Keratinocyte (primary cell): ENCODE measurements around the gene LRRD1. TPM values are rescaled to one million over a fixed set of nuclear protein-coding genes. Genes with fewer than 3 reads are reported as not detected.
"Not testable (repeated sequence)": the region's sequence is repeated elsewhere in the genome, so short reads cannot be mapped to it uniquely, and the experiment has no call there.

ENCODE experiments used
- DNase-seq: peaks from one replicate; pipeline ENCODE4 v3.0.0-alpha.2; 2011; ENCODE audit warnings: low read depth, missing footprints, low spot score
- FAIRE-seq: peaks from 2 replicates; lab custom pipeline; 2011; peaks lifted over from hg19 to GRCh38; lab: Jason Lieb, UNC
- H2AFZ ChIP-seq: 2 replicates; pipeline ENCODE4 v1.6.0; 2012; ENCODE audit warnings: low read length, control low read depth, inconsistent platforms; ENCODE audit not compliant: control insufficient read depth
- H3K27ac ChIP-seq: 2 replicates; pipeline ENCODE4 v1.5.1; 2011; ENCODE audit warnings: low read length; ENCODE audit not compliant: control insufficient read depth, insufficient read depth
- H3K27me3 ChIP-seq: 3 replicates; pipeline ENCODE4 v1.6.0; 2011; ENCODE audit warnings: low read length; ENCODE audit not compliant: control insufficient read depth, insufficient read depth; ENCODE audit errors: extremely low read depth
- H3K36me3 ChIP-seq, 2 experiments: 2 replicates in 1 of 2; 3 replicates in 1 of 2; pipeline ENCODE4 v1.5.1; 2011; ENCODE audit warnings: low read length in 2 of 2, mild to moderate bottlenecking in 1 of 2; ENCODE audit not compliant: control insufficient read depth in 2 of 2, insufficient read depth in 2 of 2; ENCODE audit errors: extremely low read depth in 1 of 2
- H3K4me1 ChIP-seq: 3 replicates; pipeline ENCODE4 v1.5.1; 2011; ENCODE audit warnings: low read length; ENCODE audit not compliant: control insufficient read depth, insufficient read depth; ENCODE audit errors: extremely low read depth
- H3K4me2 ChIP-seq: 3 replicates; pipeline ENCODE4 v1.6.0; 2011; ENCODE audit warnings: low read depth, low read length; ENCODE audit not compliant: control insufficient read depth, insufficient read depth; ENCODE audit errors: extremely low read depth
- H3K4me3 ChIP-seq, 3 experiments: fragments of 200-600 bp in 1 of 3; sonication (generic) in 1 of 3; 2 replicates in 2 of 3; 3 replicates in 1 of 3; pipeline ENCODE4 v1.5.1; 2011 to 2016; ENCODE audit warnings: low read length in 3 of 3, mild to moderate bottlenecking in 3 of 3, control low read depth in 2 of 3, inconsistent platforms in 1 of 3, low read depth in 1 of 3, mixed read lengths in 1 of 3, mixed run types in 1 of 3, moderate library complexity in 1 of 3; ENCODE audit not compliant: control insufficient read depth in 2 of 3, insufficient read depth in 2 of 3; ENCODE audit errors: extremely low read depth in 1 of 3
- H3K79me2 ChIP-seq: 2 replicates; pipeline ENCODE4 v1.6.0; 2012; ENCODE audit warnings: low read length; ENCODE audit not compliant: control insufficient read depth, insufficient read depth
- H3K9ac ChIP-seq: 3 replicates; pipeline ENCODE4 v1.6.0; 2011; ENCODE audit warnings: low read length; ENCODE audit not compliant: control insufficient read depth, insufficient read depth; ENCODE audit errors: extremely low read depth
- H3K9me1 ChIP-seq: 3 replicates; pipeline ENCODE4 v1.6.0; 2011; ENCODE audit warnings: low read length; ENCODE audit not compliant: control insufficient read depth, insufficient read depth; ENCODE audit errors: extremely low read depth
- H3K9me3 ChIP-seq: 2 replicates; pipeline ENCODE4 v1.5.1; 2012; ENCODE audit warnings: low read depth, low read length; ENCODE audit not compliant: control insufficient read depth
- H4K20me1 ChIP-seq: 3 replicates; pipeline ENCODE4 v1.6.0; 2011; ENCODE audit warnings: low read length; ENCODE audit not compliant: control insufficient read depth, insufficient read depth; ENCODE audit errors: extremely low read depth
- CTCF ChIP-seq, 3 experiments: IDR thresholded peaks in 1 of 3; conservative IDR thresholded peaks in 1 of 3; optimal IDR thresholded peaks in 1 of 3; 2 replicates in 2 of 3; 3 replicates in 1 of 3; pipeline versions ENCODE3 to v1.5.1; 2011; ENCODE audit warnings: low read length in 3 of 3, mild to moderate bottlenecking in 3 of 3, moderate library complexity in 2 of 3, control low read depth in 1 of 3, inconsistent platforms in 1 of 3; ENCODE audit not compliant: insufficient read depth in 2 of 3; ENCODE audit errors: extremely low read depth in 1 of 3
- EZH2 ChIP-seq: IDR thresholded peaks from one replicate; pipeline ENCODE4 v1.6.1; 2012; ENCODE audit warnings: inconsistent platforms, mild to moderate bottlenecking, low read length, moderate library complexity
- dilution Hi-C: fragments of 300-500 bp; cut with MboI; formaldehyde crosslinking; loops from one replicate; pipeline ENCODE4 v1.7.0; 2020; ENCODE audit warnings: low sequenced_read_pairs; ENCODE audit not compliant: extremely low pct_ligation_motif_present
- polyA plus RNA-seq, 5 experiments: library from polyadenylated mRNA; depleted of rRNA in 3 of 5; stranded (reverse) in 3 of 5; stranded (forward) in 1 of 5; unstranded in 1 of 5; fragments of >200 nt; gene quantifications; 1 replicate in 1 of 5; 2 replicates in 3 of 5; 3 replicates in 1 of 5; pipeline versions ENCODE4 v1.2.1 to v1.2.3, GENCODE V29; 2011 to 2012; ENCODE audit warnings: missing spikeins in 2 of 5, low read depth in 1 of 5, low replicate concordance in 1 of 5

LRRD1 gene
- polyA plus RNA-seq, 1 donor (not counting 4 experiments of a cell fraction or from before 2014, with no cell fraction given): 0.04 TPM

GRCh38 chr7:92149736-92150239 lies 29.2 kb downstream of the LRRD1 start:
- dilution Hi-C loops: no loop called here
- Histone ChIP-seq H3K4me3 (no peak overlapping the region), H3K9me3 (no peaks in the 10 kb centered on the region), H3K9ac (no peak overlapping the region), H3K27ac (no peak overlapping the region), H3K9me1 (no peaks in the 10 kb centered on the region), H4K20me1 (no peaks in the 10 kb centered on the region), H3K27me3 (no peaks in the 10 kb centered on the region), H3K79me2 (no peaks in the 10 kb centered on the region), H3K4me1 (no peaks in the 10 kb centered on the region), H3K36me3 (no peaks in the 10 kb centered on the region), H3K4me2 (no peak overlapping the region), H2AFZ (no peak overlapping the region)
- DNase-seq (no peak), FAIRE-seq (no peak)
- no peak for TF ChIP-seq CTCF (optimal IDR thresholded peaks at IDR 0.05 in 1 of 3, IDR thresholded peaks at IDR 0.05 in 1 of 3, conservative IDR thresholded peaks at IDR 0.05 in 1 of 3; ENCODE audit: extremely low read depth in 1 of 3, insufficient read depth in 2 of 3, low read length in 3 of 3)
- TF ChIP-seq EZH2: no peak

DNA sequence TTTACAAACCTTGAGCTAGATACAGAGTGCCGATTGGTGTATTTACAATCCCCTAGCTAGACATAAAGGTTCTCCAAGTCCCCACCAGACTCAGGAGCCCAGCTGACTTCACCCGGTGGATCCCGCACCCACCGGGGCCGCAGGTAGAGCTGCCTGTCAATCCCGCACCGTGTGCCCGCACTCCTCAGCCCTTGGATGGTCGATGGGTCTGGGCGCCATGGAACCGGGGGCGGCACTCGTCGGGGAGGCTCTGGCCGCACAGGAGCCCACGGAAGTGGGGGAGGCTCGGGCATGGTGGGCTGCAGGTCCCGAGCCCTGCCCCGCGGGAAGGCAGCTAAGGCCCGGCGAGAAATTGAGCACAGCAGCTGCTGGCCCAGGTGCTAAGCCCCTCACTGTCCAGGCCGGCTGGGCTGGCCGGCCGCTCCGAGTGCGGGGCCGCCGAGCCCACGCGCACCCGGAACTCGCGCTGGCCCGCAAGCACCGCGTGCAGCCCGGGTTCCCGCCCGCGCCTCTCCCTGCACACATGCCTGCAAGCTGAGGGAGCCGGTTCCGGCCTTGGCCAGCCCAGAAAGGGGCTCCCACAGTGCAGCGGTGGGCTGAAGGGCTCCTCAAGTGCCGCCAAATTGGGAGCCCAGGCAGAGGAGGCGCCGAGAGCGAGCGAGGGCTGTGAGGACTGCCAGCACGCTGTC lies 35.6 kb downstream of the LRRD1 start:
- H3K9me3 ChIP-seq, FAIRE-seq, H3K27me3 ChIP-seq, H3K9ac ChIP-seq, H2AFZ ChIP-seq, H3K36me3 ChIP-seq, DNase-seq, H3K4me2 ChIP-seq, H3K4me3 ChIP-seq, H4K20me1 ChIP-seq, H3K27ac ChIP-seq, H3K4me1 ChIP-seq, dilution Hi-C loops, H3K79me2 ChIP-seq, H3K9me1 ChIP-seq: not testable (repeated sequence)

DNA sequence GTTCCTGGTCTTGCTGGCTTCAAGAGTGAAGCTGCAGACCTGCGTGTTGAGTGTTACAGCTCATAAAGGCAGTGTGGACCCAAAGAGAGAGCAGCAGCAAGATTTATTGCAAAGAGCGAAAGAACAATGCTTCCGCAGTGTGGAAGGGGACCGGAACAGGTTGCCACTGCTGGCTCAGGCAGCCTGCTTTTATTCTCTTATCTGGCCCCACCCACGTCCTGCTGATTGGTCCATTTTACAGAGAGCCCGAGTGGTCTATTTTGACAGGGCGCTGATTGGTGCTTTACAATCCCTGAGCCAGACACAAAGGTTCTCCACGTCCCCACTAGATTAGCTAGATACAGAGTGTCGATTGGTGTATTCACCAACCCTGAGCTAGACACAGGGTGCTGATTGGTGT lies 36.2 kb downstream of the LRRD1 start:
- H3K4me2 ChIP-seq, H3K4me3 ChIP-seq, H3K9me3 ChIP-seq, DNase-seq, H4K20me1 ChIP-seq, H3K4me1 ChIP-seq, H3K27ac ChIP-seq, FAIRE-seq, H3K27me3 ChIP-seq, H3K9ac ChIP-seq, dilution Hi-C loops, H2AFZ ChIP-seq, H3K36me3 ChIP-seq, H3K9me1 ChIP-seq, H3K79me2 ChIP-seq: not testable (repeated sequence)
